GM23338 (cell line): ENCODE results near the gene UVRAG. TPM values are rescaled to one million over a fixed set of nuclear protein-coding genes. Genes with fewer than 3 reads are reported as not detected.

Experiments
- ATAC-seq: fragments of 200-7000 bp; cut with Tn5 transposase; 3 replicates; pipeline ENCODE4 v1.9.1; 2020
- DNase-seq: peaks from one replicate; pipeline ENCODE4 v3.0.0-alpha.2; 2015; ENCODE audit warnings: low spot score
- H2AFZ ChIP-seq: fragments of 200-600 bp; sonication (generic); 2 replicates; pipeline ENCODE4 v1.8.0; 2016; ENCODE audit warnings: antibody characterized with exemption, mild to moderate bottlenecking, moderate library complexity
- H3F3A ChIP-seq: fragments of 200-600 bp; sonication (generic); replicated peaks from 2 replicates; pipeline ENCODE4 v1.8.0; 2017; ENCODE audit warnings: antibody characterized with exemption, mixed run types, low read depth
- H3K27ac ChIP-seq: fragments of 200-600 bp; sonication (generic); 2 replicates; pipeline ENCODE4 v1.6.1; 2016; ENCODE audit warnings: low read depth
- H3K27me3 ChIP-seq: fragments of 200-600 bp; sonication (generic); 2 replicates; pipeline ENCODE4 v1.8.0; 2016; ENCODE audit warnings: mild to moderate bottlenecking, mixed run types, moderate library complexity; ENCODE audit not compliant: insufficient read depth
- H3K36me3 ChIP-seq: fragments of 200-600 bp; sonication (generic); 2 replicates; pipeline ENCODE4 v1.8.0; 2016; ENCODE audit warnings: mild to moderate bottlenecking; ENCODE audit not compliant: insufficient read depth
- H3K4me1 ChIP-seq: fragments of 200-600 bp; sonication (generic); 2 replicates; pipeline ENCODE4 v1.8.0; 2016; ENCODE audit warnings: mild to moderate bottlenecking, moderate library complexity; ENCODE audit not compliant: insufficient read depth
- H3K4me2 ChIP-seq: fragments of 200-600 bp; sonication (generic); 2 replicates; pipeline ENCODE4 v1.7.1; 2017; ENCODE audit warnings: mixed run types
- H3K4me3 ChIP-seq: fragments of 200-600 bp; sonication (generic); 2 replicates; pipeline ENCODE4 v1.6.1; 2016; ENCODE audit warnings: mixed run types
- H3K79me2 ChIP-seq: fragments of 200-600 bp; sonication (generic); replicated peaks from 2 replicates; pipeline ENCODE4 v1.8.0; 2017; ENCODE audit warnings: mild to moderate bottlenecking; ENCODE audit not compliant: insufficient read depth
- H3K9me2 ChIP-seq: fragments of 200-600 bp; sonication (generic); 2 replicates; pipeline ENCODE4 v1.8.0; 2017; ENCODE audit not compliant: insufficient read depth
- H4K20me1 ChIP-seq: fragments of 200-600 bp; sonication (generic); replicated peaks from 2 replicates; pipeline ENCODE4 v1.8.0; 2017; ENCODE audit warnings: mild to moderate bottlenecking; ENCODE audit not compliant: insufficient read depth
- H3K27ac Mint-ChIP-seq: 2 replicates; pipeline ENCODE4 v1.8.0; 2020; ENCODE audit warnings: inconsistent platforms, mild to moderate bottlenecking, moderate library complexity, mixed read lengths
- H3K27me3 Mint-ChIP-seq: 3 replicates; pipeline ENCODE4 v1.8.0; 2022; ENCODE audit warnings: low read depth, mild to moderate bottlenecking, moderate library complexity, mixed read lengths, inconsistent platforms; ENCODE audit not compliant: insufficient read depth, poor library complexity
- H3K36me3 Mint-ChIP-seq: 3 replicates; pipeline ENCODE4 v1.8.0; 2021; ENCODE audit warnings: low read depth, mild to moderate bottlenecking, inconsistent platforms, moderate library complexity, mixed read lengths
- H3K4me1 Mint-ChIP-seq: 3 replicates; pipeline ENCODE4 v1.8.0; 2020; ENCODE audit warnings: mild to moderate bottlenecking, inconsistent platforms, mixed read lengths
- H3K4me3 Mint-ChIP-seq: 3 replicates; pipeline ENCODE4 v1.8.0; 2021; ENCODE audit warnings: moderate library complexity, mild to moderate bottlenecking, inconsistent platforms, mixed read lengths
- H3K9me3 Mint-ChIP-seq: 3 replicates; pipeline ENCODE4 v1.8.0; 2020; ENCODE audit warnings: moderate library complexity, mild to moderate bottlenecking, inconsistent platforms, mixed read lengths
- CREB1 ChIP-seq: fragments of 250-450 bp; sonication (Bioruptor Pico); IDR thresholded peaks from 2 replicates; pipeline ENCODE4 v1.5.0; 2020; ENCODE audit warnings: low read depth, mild to moderate bottlenecking, moderate library complexity
- ETS1 ChIP-seq: IDR thresholded peaks from 2 replicates; pipeline ENCODE4 v1.6.1; 2016; ENCODE audit warnings: antibody characterized with exemption
- EZH2 ChIP-seq: fragments of 200-600 bp; sonication (generic); IDR thresholded peaks from one replicate; pipeline ENCODE4 v1.8.0; 2017; ENCODE audit warnings: antibody characterized with exemption, mild to moderate bottlenecking, low read depth; ENCODE audit not compliant: unreplicated experiment
- EZH2phosphoT487 ChIP-seq: fragments of 200-600 bp; sonication (generic); IDR thresholded peaks from one replicate; pipeline ENCODE4 v1.8.1; 2018; ENCODE audit warnings: antibody characterized with exemption; ENCODE audit not compliant: unreplicated experiment
- JUNB ChIP-seq: IDR thresholded peaks from one replicate; pipeline ENCODE4 v1.6.1; 2016; ENCODE audit warnings: antibody characterized with exemption; ENCODE audit not compliant: unreplicated experiment
- NANOG ChIP-seq: IDR thresholded peaks from 2 replicates; pipeline ENCODE4 v1.6.1; 2016; ENCODE audit warnings: antibody characterized with exemption, borderline replicate concordance
- POLR2AphosphoS5 ChIP-seq: IDR thresholded peaks from 2 replicates; pipeline ENCODE4 v1.6.1; 2016; ENCODE audit warnings: antibody characterized with exemption, low read depth
- REST ChIP-seq: IDR thresholded peaks from one replicate; pipeline ENCODE4 v1.6.1; 2018; ENCODE audit warnings: antibody characterized with exemption; ENCODE audit not compliant: unreplicated experiment
- STAT1 ChIP-seq: IDR thresholded peaks from one replicate; pipeline ENCODE4 v1.6.1; 2016; ENCODE audit warnings: antibody characterized with exemption; ENCODE audit not compliant: unreplicated experiment
- ZNF114 ChIP-seq: fragments of 250-450 bp; sonication (Bioruptor Pico); IDR thresholded peaks from 2 replicates; pipeline ENCODE4 v1.5.0; 2020; ENCODE audit warnings: mild to moderate bottlenecking, moderate library complexity
- ZNF331 ChIP-seq: fragments of 250-450 bp; sonication (Bioruptor Pico); IDR thresholded peaks from 2 replicates; pipeline ENCODE4 v1.5.0; 2020; ENCODE audit warnings: low read depth, mild to moderate bottlenecking, moderate library complexity
- ZNF462 ChIP-seq: fragments of 250-450 bp; sonication (Bioruptor Pico); IDR thresholded peaks from 2 replicates; pipeline ENCODE4 v1.5.0; 2020; ENCODE audit warnings: mild to moderate bottlenecking, moderate library complexity
- polyA plus RNA-seq: library from polyadenylated mRNA; unstranded; fragments of >200 nt; fragmentation: Nextera tagmentation; extraction: Ambion mirVana; gene quantifications from 2 replicates; pipeline ENCODE4 v1.2.1, GENCODE V29; 2016
- total RNA-seq: library from RNA; depleted of rRNA; stranded (reverse); fragments of >200 nt; shearing (Covaris generic); gene quantifications from 2 replicates; pipeline ENCODE4 v1.2.3, GENCODE V29; 2014
- TF ChIP-seq, protein P1 (sequence below), 2 experiments: fragments of 200-600 bp in 1 of 2; sonication (generic) in 1 of 2; conservative IDR thresholded peaks; 2 replicates each; pipeline versions ENCODE4 v1.5.1 to v1.6.1; 2016 to 2017; ENCODE audit warnings: antibody characterized with exemption in 2 of 2, low read depth in 2 of 2, mild to moderate bottlenecking in 2 of 2, moderate library complexity in 1 of 2

The UVRAG gene
- total and polyA plus RNA-seq, 2 experiments from 2014 or later: 15.3 to 17.4 TPM

GRCh38 chr11:76010051-76010450, 195.0 kb downstream of the UVRAG start:
- H3K4me2 ChIP-seq: no peak overlapping the region
- no peaks in the 10 kb centered on the region for H3K9me2 ChIP-seq
- H3K4me3 ChIP-seq: no peak overlapping the region
- H3K36me3 ChIP-seq: no peaks in the 10 kb centered on the region
- TF ChIP-seq POLR2AphosphoS5: no peak
- TF ChIP-seq, protein P1, sequence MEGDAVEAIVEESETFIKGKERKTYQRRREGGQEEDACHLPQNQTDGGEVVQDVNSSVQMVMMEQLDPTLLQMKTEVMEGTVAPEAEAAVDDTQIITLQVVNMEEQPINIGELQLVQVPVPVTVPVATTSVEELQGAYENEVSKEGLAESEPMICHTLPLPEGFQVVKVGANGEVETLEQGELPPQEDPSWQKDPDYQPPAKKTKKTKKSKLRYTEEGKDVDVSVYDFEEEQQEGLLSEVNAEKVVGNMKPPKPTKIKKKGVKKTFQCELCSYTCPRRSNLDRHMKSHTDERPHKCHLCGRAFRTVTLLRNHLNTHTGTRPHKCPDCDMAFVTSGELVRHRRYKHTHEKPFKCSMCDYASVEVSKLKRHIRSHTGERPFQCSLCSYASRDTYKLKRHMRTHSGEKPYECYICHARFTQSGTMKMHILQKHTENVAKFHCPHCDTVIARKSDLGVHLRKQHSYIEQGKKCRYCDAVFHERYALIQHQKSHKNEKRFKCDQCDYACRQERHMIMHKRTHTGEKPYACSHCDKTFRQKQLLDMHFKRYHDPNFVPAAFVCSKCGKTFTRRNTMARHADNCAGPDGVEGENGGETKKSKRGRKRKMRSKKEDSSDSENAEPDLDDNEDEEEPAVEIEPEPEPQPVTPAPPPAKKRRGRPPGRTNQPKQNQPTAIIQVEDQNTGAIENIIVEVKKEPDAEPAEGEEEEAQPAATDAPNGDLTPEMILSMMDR (conservative IDR thresholded peaks at IDR 0.05; ENCODE audit: low read depth in 2 of 2): no peak
- TF ChIP-seq REST: no peak
- no peak for TF ChIP-seq EZH2
- no peak for TF ChIP-seq ZNF462 (CRISPR knock-in tag)
- TF ChIP-seq JUNB: no peak
- TF ChIP-seq CREB1 (CRISPR knock-in tag): no peak
- TF ChIP-seq NANOG: no peak
- TF ChIP-seq ZNF114 (CRISPR knock-in tag): no peak
- TF ChIP-seq STAT1: no peak
- no peak for TF ChIP-seq ZNF331 (CRISPR knock-in tag)
- no peak for TF ChIP-seq ETS1
- TF ChIP-seq EZH2phosphoT487: no peak
- H3F3A ChIP-seq: no peaks in the 10 kb centered on the region
- no peaks in the 10 kb centered on the region for H3K27me3 ChIP-seq
- H2AFZ ChIP-seq: no peak overlapping the region
- no peaks in the 10 kb centered on the region for H3K4me1 ChIP-seq
- H3K4me1 Mint-ChIP-seq: no peaks in the 10 kb centered on the region
- ATAC-seq (no peak), DNase-seq (no peak)
- no peaks in the 10 kb centered on the region for H3K9me3 Mint-ChIP-seq
- no peak overlapping the region for H3K4me3 Mint-ChIP-seq
- H3K36me3 Mint-ChIP-seq: peaks cover 10% of the 10 kb centered on the region; the same call in 2 of the 3 replicates
- no peak overlapping the region for H3K27ac Mint-ChIP-seq
- no peaks in the 10 kb centered on the region for H3K27me3 Mint-ChIP-seq
- H4K20me1 ChIP-seq: no peaks in the 10 kb centered on the region
- H3K27ac ChIP-seq: no peak overlapping the region
- H3K79me2 ChIP-seq: no peaks in the 10 kb centered on the region
